HG03460 (cell line): ENCODE data around the gene ASS1.
"Not testable (repeated sequence)": the region's sequence is repeated elsewhere in the genome, so short reads cannot be mapped to it uniquely, and the experiment has no call there.

Experiments
- ATAC-seq: cut with Tn5 transposase; IDR thresholded peaks from one replicate; pipeline ENCODE4 v1.9.1; 2021; ENCODE audit not compliant: unreplicated experiment

Gene ASS1

DNA sequence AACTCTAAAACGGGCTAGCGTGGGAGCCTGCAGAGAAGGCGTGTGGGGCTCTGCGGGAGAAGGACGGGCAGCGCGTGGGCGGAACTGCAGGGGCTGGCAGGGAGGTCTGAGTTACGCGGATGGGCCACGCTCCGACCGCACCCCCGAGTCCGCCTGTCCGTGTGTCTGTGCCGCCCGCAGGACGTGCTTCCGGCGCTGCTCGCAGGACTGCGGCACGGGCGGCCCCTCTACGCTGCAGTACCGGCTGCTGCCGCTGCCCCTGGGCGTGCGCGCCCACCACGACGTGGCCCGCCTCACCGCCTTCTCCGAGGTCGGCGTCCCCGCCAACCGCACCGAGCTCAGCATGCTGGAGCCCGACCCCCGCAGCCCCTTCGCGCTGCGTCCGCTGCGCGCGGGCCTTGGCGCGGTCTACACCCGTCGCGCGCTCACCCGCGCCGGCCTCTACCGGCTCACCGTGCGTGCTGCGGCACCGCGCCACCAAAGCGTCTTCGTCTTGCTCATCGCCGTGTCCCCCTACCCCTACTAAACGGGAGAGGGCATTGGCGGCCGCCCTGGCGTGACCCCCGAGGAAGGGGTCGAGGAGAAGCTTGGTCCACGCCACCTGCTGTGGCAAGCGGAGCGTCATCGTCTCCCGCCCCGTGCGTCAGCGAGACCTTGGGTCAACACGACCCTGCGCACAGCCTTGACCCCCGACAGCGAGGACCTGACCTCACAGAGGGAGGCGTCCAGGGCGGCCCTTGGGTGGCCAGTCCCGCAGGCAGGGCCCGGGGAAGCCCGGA lies 11.4 kb upstream of the ASS1 start:
- no peak for ATAC-seq

- no peak for ATAC-seq
Observed at GRCh38 chr9:130433947-130434262, 10.9 kb upstream of the ASS1 start.

DNA sequence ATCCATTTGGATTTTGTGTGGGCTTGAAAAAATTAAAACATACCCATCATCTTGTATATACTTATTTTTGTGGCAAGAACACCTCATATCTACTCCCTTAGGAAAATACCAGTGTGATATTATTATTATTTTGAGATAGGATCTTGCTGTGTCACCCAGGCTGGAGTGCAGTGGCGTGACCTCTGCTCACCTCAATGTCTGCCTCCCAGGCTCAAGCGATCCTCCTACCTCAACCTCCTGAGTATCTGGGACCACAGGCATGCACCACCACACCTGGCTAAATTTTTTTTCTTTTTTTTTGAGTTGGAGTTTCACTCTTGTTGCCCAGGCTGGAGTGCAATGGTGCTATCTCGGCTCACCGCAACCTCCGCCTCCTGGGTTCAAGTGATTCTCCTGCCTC lies 10.1 kb upstream of the ASS1 start:
- not testable (repeated sequence) for ATAC-seq

GRCh38 chr9:130437011-130437789 lies 7.6 kb upstream of the ASS1 start:
- ATAC-seq: no peak

GRCh38 chr9:130438382-130438981 lies 6.3 kb upstream of the ASS1 start:
- ATAC-seq: no peak

DNA sequence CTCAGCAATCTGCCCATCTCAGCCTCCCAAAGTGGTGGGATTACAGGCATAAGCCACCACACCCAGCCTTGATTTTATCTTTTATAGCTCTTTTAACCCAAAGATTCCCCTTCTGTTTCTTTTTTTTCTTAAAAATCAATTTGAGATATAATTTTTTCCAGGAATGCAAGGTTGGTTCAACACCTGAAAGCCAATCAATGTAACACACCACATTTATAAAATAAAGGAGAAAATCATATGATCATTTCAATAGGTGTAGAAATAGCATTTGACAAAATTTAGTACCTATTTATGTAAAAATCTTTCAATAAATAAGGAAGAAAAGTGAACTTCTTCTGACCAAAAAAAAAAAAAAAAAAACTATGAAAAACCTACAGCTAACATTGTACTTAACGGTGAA lies 3.7 kb upstream of the ASS1 start:
- ATAC-seq: no peak

DNA sequence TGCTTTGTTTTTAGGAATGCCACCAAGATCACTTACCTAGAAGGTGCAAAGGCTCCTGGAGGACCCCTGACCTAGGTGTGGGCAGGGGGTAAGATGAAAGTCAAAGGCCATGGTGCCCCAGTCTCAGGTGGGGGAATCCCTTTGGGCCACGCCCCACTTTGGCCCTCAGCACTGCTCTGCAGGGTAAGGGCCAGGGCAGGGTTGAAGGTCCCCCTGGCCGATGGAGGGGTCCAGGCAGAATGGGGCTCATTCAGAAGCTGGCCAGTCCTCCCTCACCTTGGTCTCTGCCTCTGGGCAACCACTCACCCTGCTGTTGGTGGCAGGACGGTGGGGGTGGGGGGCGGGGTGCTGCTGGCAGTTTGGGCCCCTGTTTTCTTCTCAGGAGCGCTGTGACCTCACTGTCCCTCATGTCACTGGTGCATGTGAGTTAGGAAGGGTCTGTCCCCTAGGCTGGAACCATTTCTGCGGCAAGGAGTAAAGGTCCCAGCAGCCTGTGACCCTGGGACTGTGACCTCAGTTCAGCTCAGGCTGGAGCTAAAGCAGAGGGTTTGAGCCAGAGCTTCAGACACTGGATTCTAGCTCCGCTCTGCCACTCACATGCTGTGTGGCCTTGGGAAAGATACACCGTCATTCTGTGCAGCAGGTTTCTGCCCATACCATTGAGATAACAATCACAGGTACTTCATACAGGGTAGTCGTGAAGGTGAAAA lies 1.9 kb upstream of the ASS1 start:
- ATAC-seq: no peak

DNA sequence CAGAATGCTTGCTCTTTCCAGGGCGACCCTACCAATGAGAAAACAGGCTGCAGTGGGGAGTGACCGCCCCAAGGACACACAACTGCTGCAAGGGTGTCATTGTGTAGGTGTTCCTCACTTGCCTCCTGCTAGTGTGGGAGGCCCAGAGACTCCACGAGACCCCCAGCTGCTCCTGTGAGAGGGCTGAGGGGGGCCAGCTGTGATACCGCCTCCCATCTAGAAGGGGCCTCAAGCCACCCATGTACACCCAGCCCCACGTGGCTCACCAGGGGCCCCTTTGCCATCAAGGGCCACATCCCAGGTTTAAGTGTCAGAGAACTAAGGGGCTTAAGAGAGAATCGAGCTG lies 1.3 kb upstream of the ASS1 start:
- no peak for ATAC-seq

- no peak for ATAC-seq
Observed at GRCh38 chr9:130443840-130444492, 795 bp upstream of the ASS1 start.

DNA sequence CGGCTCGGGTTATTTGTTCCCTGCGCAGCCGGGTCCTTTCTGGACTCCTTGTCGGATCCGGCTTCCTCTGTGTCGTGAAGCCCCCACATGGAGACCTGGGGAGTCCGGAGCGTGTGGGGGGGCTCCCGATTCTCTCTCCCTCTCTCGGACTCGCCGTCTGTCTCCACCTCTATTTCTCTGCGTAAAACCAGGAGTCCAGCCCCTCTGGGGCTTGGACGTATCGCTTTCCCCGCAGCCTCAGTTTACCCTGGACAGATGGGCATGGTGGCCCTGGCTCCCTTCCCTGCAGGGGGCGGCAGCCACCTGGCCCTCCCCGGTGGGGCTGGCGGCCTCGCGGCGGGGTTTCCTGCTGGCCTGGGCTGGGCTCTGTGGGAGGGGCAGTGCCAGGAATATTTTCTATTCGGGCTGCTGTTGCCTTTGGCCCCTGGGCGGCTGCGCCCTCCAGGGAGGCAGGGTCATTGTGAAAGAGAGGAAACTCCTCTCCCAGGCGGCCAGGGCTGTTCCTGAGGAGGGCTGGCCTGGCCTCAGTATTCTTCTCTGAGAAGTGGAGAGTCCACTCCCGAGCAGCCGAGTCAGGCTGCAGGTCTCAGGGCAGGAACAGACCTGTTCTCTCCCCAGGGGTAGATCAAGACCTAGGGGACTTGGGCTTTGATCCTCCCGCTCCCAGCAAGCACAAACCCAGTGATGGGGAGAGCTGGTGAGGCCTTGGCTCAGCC lies 665 bp downstream of the ASS1 start:
- no peak for ATAC-seq

GRCh38 chr9:130446101-130446861 lies 1.5 kb downstream of the ASS1 start:
- no peak for ATAC-seq

DNA sequence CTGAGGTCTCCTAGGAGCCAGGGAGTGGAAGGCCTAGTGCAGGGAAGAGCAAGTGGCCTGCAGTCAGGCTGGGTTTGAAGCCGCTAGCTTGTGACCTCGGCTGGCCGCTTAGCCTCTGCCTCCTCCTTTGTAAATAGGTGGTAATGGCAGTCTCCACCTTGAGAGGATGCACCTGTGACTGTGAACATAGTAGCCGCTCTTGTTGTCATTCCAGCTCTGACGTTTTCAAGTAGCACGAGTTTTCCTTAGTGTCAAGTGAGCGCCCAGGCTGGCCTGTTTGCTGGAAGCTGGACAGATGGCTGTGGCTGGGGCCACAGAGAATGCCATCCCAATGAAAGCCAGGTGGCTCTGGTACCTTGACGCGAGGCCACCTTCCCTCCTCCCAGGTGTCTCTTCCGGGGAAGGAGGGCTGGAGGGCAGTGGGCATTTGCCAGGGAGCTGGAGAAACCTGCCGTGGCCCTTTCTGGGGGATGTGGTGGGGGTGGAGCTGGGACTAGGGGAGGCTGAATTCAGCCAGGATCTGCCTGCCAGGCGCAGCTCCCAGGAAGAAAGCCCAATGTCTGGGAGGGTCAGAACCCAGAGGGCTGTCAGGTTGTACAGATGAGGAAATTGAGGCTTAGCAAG lies 2.5 kb downstream of the ASS1 start:
- ATAC-seq: no peak

- ATAC-seq: no peak
Observed at GRCh38 chr9:130448035-130448624, 3.4 kb downstream of the ASS1 start.

DNA sequence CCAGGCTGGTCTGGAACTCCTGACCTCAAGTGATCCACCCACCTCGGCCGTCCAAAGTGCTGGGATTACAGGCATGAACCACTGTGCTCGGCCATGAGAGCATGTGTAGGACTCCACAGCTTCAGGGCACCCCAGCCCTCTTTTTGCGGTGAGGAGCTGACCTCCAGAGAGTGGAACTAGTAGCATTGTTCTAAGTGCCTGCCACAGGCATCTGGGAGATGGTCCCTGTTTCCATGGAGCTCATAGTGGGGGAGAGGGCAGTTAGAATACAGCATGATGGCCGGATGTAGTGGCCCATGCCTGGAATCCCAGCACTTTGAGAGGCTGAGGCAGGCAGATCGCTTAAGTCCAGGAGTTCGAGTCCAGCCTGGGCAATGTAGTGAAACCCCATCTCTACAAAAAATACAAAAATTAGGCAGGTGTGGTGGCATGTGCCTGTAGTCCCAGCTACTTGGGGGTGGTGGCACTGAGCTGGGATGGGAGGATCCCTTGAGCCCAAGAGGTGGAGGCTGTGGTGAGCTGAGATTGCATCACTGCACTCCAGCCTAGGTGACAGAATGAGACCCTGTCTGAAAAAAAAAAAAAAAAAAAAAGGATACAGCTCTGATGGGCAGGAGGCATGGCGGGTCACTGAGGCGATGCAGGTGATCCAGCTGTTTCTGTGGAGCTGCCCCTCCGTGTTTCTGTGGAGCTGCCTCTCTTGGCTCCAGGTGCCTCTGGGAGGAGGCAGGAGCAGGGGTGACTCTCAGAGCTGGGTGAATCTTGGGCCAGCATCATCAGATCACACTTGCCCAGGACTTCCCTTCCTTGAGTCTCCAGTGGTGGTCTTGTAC lies 4.2 kb downstream of the ASS1 start:
- no peak for ATAC-seq

DNA sequence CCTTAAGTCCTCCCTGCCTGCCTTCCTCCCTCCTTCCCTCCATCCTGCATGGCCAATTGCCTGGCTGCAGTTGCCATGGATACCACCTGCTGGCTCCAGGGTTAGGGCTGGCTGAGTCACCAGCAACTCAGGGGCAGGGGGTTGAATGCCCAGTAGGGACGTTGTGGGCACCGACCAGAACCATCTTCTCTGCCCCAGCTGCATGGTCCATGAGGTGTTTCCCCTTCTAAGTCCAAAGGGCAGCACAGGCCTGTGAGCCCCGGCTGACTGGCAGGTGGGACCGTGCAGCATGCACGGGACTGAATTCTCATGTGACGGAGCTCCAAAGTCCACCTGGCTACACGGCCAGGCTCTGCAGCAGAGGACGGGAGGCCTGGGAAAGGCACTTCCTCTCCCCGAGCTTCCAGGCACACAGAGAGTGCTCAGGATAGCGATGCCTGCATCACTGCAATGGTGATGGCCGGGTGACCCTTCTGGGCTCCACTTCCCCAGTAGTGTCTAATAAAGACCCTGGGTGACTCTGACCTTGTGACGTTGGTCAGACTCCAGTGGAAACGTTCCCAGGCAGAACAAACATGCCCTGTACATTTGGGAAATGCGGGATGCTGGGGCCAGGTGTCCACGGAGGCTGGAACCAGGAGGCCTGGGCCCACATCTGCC lies 5.7 kb downstream of the ASS1 start:
- no peak for ATAC-seq

GRCh38 chr9:130451004-130451390 lies 6.2 kb downstream of the ASS1 start:
- no peak for ATAC-seq

GRCh38 chr9:130451509-130452388 lies 7.0 kb downstream of the ASS1 start:
- ATAC-seq: no peak
